Large intestine (tissue), 3 donors: ENCODE data around the gene IGSF8. TPM values are rescaled to one million over a fixed set of nuclear protein-coding genes. Genes with fewer than 3 reads are reported as not detected.
A peak's percentile ranks its signal among the peaks of the same experiment; 100 is the strongest.

Source experiments
- DNase-seq, 2 donors: peaks; one replicate each; pipeline versions ENCODE4 v3.0.0 to v3.0.0-alpha.2; 2013
- H3K27ac ChIP-seq: one replicate; pipeline ENCODE4 v1.5.1; 2013; ENCODE audit warnings: low read length
- H3K27me3 ChIP-seq: 2 replicates; pipeline ENCODE4 v1.6.1; 2013; ENCODE audit warnings: low read length; ENCODE audit not compliant: control insufficient read depth, insufficient read depth
- H3K36me3 ChIP-seq: 2 replicates; pipeline ENCODE4 v1.6.1; 2013; ENCODE audit warnings: low read length; ENCODE audit not compliant: control insufficient read depth, insufficient read depth
- H3K4me1 ChIP-seq: one replicate; pipeline ENCODE4 v1.6.1; 2013; ENCODE audit warnings: low read length; ENCODE audit not compliant: control insufficient read depth, insufficient read depth
- H3K4me3 ChIP-seq: one replicate; pipeline ENCODE4 v1.5.1; 2013; ENCODE audit warnings: low read length
- H3K9me3 ChIP-seq: one replicate; pipeline ENCODE4 v1.6.1; 2013; ENCODE audit warnings: mild to moderate bottlenecking, low read depth, low read length, moderate library complexity; ENCODE audit not compliant: control insufficient read depth
- WGBS: methylation state at CpG from one replicate; pipeline ENCODE4 v1.1.5; 2013; ENCODE audit warnings: low lambda C conversion rate; ENCODE audit not compliant: insufficient coverage; 5-methylcytosine and 5-hydroxymethylcytosine counted together
- polyA plus RNA-seq: library from polyadenylated mRNA; unstranded; fragments of 120-200 nt; gene quantifications from one replicate; pipeline ENCODE4 v1.2.1, GENCODE V29; 2013

The IGSF8 gene
- polyA plus RNA-seq, 1 donor = 31.0 TPM

DNA sequence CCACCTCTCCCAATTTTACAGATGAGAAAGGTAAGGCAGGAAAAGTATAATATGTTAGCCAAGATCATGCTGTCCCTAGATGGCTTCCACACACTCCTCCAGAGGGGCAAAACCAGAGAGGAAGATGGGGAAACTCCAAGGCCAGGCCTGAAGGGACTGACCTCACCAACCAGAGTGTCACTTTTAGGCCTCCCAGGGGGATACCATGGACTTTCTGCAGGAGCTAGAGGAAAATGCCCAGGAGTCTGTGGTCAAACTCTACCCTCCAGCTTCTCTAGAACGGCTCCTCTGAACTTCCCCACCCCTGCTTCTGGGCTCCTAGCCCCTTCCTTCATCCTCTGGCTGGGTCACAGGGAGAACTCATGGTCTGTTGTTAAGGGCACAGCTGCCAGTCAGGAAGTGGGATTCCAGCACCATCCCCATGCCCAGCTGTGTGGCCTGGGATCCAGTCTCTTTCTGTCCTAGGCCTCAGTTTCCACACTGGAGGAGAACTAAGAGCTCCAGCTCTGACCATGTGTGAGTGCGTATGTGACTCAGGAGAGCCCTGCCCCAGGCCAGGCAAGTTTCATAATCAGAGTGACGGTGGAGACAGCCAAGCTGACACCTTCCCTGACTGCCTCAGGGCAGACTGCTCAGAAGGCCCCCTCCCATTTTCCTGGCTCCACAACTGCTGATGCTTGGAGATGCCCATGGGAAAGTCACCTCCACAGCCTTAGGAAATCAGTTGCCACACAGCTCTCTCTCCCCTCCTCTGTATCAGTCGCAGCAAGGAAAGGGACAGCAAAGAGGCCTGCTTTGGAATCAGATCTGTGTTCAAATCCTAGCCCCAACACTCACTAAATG is 1.9 kb downstream of the IGSF8 start:
- H3K27ac ChIP-seq = peak overlapping the region; percentile 22
- H3K27me3 ChIP-seq = no peaks in the 10 kb centered on the region
- no peak overlapping the region for H3K4me3 ChIP-seq
- 80% methylated on average over 1 of the region's 4 CpGs for WGBS
- no peaks in the 10 kb centered on the region for H3K9me3 ChIP-seq
- peaks cover 42% of the 10 kb centered on the region for H3K4me1 ChIP-seq
- peaks cover 27% of the 10 kb centered on the region for H3K36me3 ChIP-seq
- DNase-seq = peak; percentile 52 to 60

DNA sequence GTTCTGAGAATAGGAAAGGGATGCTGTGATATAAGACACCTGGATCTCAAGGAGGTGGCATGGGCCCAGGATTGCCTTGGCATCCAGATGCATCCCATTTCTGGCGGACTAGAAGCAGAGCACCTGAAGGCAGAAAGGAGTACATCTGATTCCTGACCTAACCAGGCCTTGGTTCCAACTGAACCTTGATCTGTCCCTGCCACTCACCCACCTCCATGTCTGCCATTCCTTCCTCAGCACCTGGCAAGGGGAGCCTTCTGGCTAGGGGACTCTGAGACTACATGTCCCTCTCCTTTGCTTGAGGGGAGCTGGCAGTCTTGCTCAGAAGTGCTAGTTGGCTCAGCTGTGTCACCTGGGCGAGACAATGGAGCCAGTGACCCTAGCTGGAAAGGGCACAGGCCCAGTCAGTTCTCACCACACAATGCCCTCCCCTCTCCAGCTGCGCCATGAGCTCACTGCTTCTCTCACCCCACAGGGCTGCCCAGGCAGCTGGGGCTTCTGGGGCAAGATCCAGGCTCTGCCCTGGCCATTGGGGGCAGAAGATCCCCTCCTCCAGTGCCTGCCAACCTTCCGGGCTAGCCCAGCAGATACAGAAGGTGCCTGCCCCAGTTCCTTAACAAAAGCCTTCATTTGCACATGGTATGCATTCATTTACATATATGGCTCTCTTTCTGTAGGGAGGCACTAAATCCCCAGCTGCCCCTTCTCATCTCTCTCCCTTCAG is 2.9 kb downstream of the IGSF8 start:
- peaks cover 35% of the 10 kb centered on the region for H3K36me3 ChIP-seq
- no peak overlapping the region for H3K4me3 ChIP-seq
- WGBS = no CpG with 5 or more reads among the region's 4 CpGs
- H3K4me1 ChIP-seq = peaks cover 38% of the 10 kb centered on the region
- no peak for DNase-seq
- H3K27ac ChIP-seq = no peak overlapping the region
- H3K9me3 ChIP-seq = no peaks in the 10 kb centered on the region
- H3K27me3 ChIP-seq = no peaks in the 10 kb centered on the region

DNA sequence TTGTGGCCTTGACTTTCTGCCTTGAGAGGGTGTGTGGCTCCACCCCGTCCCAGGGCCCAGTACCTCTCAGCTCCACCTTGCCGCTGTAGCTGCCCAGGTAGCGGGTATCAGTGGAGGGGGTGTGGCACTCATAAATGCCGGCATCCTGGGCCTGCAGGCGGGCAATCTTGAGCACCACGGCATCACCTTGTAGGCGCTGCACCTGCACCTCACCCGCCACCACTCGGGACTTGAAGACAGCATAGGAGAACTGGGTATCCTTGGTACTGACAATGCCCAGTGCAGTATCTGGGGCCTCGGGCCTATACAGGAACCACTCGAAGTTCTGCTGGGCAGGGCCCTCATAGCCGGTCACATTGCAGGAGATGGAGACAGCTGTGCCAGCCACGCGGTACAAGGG is 3.6 kb downstream of the IGSF8 start:
- no peak overlapping the region for H3K4me3 ChIP-seq
- H3K9me3 ChIP-seq = no peaks in the 10 kb centered on the region
- H3K36me3 ChIP-seq = peaks cover 39% of the 10 kb centered on the region
- H3K27me3 ChIP-seq = no peaks in the 10 kb centered on the region
- no peak for DNase-seq
- H3K27ac ChIP-seq = no peak overlapping the region
- H3K4me1 ChIP-seq = peaks cover 38% of the 10 kb centered on the region
- WGBS = no CpG with 5 or more reads among the region's 14 CpGs

DNA sequence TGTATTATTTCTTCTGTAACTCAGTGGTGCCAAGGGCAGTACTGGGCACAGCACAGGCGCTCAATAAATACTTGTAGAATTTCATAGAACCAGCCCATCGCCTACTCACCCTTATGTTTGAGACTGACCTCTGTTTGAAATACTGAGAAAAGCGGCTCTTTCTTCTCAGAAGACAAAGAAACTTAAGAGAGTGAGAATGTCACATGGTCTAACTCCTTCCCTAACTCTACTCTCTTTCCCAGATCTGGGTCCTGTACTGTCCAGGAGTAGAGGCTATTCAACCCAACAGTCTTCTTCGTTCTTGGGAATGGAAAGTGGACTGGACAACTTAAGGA is 4.2 kb downstream of the IGSF8 start:
- no CpG with 5 or more reads among the region's 4 CpGs for WGBS
- DNase-seq = no peak
- H3K36me3 ChIP-seq = peaks cover 41% of the 10 kb centered on the region
- no peak overlapping the region for H3K27ac ChIP-seq
- H3K27me3 ChIP-seq = no peaks in the 10 kb centered on the region
- no peak overlapping the region for H3K4me3 ChIP-seq
- no peaks in the 10 kb centered on the region for H3K9me3 ChIP-seq
- peaks cover 36% of the 10 kb centered on the region for H3K4me1 ChIP-seq

DNA sequence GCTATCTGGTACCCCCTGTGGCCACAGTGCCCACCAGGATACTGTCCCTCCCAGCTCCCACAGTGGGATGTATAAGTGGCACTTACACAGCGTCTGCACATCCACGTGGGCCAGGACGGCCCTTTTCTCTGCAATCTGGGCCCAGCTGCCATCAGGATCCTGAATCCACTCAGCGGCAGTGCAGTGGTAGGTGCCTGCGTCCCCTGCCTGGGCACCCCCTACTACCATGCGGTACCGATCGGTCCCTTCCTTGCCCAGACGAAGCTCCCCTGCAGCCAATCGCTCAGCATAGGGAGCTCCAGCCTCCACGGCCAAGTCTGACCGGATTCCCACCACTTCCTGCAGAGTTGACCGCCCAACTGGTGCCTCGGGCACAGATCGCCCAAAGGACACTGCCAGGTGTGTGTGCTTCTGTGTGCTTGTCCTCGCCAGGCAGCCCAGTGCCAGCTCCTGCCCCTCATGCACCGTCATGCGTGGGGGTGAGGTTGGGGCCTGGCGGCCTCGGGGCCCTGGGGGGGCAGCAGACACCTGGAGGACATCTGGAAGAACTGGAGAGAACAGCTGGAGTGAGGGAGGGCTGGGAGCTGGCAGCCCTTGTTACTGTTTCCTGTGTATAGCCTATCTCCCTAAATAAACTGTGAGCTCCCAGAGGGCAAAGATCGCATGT is 4.7 kb downstream of the IGSF8 start:
- H3K27ac ChIP-seq = no peak overlapping the region
- no peaks in the 10 kb centered on the region for H3K27me3 ChIP-seq

DNA sequence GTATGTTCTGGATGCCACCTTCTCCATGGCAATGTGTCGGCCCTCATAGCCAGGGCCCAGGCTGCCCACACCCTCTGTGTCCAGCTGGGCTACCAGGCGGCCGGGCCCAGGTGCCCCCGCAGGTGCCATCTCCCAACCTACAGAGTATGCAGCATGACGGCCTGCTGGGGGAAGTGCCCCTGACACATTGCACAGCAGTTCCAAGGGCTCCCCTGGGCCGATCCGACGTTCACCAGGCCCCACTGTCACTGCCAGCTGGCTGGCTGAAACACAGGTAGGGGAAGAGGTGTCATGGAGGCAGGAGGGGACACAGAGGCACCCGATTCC is 5.4 kb downstream of the IGSF8 start:
- no peak overlapping the region for H3K27ac ChIP-seq
- H3K4me1 ChIP-seq = peaks cover 35% of the 10 kb centered on the region
- no peaks in the 10 kb centered on the region for H3K27me3 ChIP-seq
- no peaks in the 10 kb centered on the region for H3K9me3 ChIP-seq
- no CpG with 5 or more reads among the region's 9 CpGs for WGBS
- no peak for DNase-seq
- H3K36me3 ChIP-seq = peaks cover 51% of the 10 kb centered on the region
- no peak overlapping the region for H3K4me3 ChIP-seq

More for the DNA sequence above, 4.7 kb downstream of the IGSF8 start:
- WGBS = no CpG with 5 or more reads among the region's 21 CpGs
- no peaks in the 10 kb centered on the region for H3K9me3 ChIP-seq
- peaks cover 35% of the 10 kb centered on the region for H3K4me1 ChIP-seq
- peak in 1 of 2 donors; percentile 58 for DNase-seq
- peaks cover 46% of the 10 kb centered on the region for H3K36me3 ChIP-seq
- H3K4me3 ChIP-seq = no peak overlapping the region

DNA sequence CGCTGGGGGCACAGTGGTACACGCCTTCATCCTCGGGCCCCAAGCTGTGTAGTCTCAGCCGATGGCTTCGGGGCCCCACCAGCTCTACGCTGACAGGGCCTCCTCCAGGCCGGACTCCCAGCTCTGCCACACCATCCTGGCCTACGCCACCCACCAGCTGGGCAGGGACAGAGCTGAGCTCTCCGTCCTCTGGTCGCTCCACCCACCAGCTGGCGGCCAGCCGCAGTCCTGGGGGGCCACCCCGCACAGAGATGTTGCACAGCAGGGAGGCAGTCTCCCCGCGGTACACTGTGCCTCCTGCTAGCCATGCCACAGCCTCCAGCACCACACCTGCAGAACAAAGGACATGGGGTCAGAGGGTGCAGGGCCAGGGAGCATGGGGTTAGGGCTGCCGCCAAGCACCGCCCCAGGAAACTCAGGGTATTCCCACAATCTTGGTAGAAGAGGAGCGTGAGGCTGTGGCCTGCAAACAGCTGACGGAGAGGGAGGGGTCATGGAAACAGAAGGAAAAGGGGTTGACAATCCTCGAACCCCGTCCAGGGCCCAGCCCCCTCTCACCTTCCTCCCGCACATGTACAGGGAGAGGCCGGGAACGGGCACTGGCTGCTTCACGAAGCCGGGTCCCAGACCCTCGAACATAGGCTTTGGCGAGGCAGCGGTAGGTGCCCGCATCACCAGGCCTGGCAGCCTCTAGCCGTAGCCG is 5.9 kb downstream of the IGSF8 start:
- peaks cover 51% of the 10 kb centered on the region for H3K36me3 ChIP-seq
- no peak overlapping the region for H3K27ac ChIP-seq
- WGBS = no CpG with 5 or more reads among the region's 32 CpGs
- H3K4me3 ChIP-seq = no peak overlapping the region
- no peaks in the 10 kb centered on the region for H3K27me3 ChIP-seq
- no peaks in the 10 kb centered on the region for H3K9me3 ChIP-seq
- H3K4me1 ChIP-seq = peaks cover 32% of the 10 kb centered on the region
- DNase-seq = no peak

DNA sequence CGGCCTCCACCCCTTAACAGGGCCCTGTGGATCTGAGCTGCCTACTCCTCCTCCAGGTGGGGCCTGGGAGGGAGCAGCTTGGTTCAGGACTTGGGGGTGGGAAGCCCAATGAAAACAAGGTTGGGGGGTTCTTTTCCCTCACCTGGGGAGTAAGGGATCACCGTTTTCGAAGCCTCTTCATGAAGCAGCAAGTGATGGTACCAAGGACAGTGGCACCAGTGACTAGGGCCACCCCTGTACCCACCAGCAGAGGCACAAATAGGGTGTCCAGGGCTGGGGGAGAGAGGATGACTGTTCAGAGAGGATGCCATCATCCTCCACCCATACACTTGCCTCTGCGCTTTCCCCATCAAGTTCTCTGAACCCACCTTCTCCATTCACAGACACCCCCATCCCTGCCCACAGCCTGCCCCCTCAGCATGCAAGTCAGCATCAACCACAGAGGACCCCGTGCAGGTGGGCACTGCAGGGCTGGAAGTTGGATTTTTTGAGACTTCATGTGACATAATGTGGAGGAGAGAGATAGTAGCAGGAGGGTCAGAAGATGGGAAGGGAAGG is 6.7 kb downstream of the IGSF8 start:
- H3K4me1 ChIP-seq = peaks cover 24% of the 10 kb centered on the region
- H3K27ac ChIP-seq = no peak overlapping the region
- H3K4me3 ChIP-seq = no peak overlapping the region
- H3K36me3 ChIP-seq = peaks cover 54% of the 10 kb centered on the region
- no peak for DNase-seq
- WGBS = no CpG with 5 or more reads among the region's 5 CpGs
- no peaks in the 10 kb centered on the region for H3K27me3 ChIP-seq
- H3K9me3 ChIP-seq = no peaks in the 10 kb centered on the region

DNA sequence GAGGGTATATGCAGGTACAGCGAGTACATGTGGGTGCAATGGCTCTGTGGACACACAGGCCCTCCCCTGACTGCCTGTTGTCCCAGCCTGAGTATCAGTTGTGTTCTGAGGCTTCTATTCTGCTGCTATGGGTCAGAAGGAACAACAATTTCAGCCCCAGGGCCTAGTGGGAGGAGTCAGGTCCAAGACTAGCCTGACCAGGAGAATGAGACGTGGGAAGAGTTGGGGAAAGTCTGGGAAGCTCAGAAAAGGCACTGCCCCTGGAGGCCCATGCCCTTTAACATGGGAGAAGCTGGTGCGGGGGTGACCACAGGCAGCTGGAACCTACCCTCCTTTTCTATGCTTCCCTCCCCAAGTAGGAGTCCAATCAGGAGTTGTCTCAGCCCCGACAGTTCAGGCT is 7.7 kb downstream of the IGSF8 start:
- Histone ChIP-seq H3K27me3 (no peaks in the 10 kb centered on the region), H3K4me3 (no peak overlapping the region), H3K27ac (no peak overlapping the region), H3K9me3 (no peaks in the 10 kb centered on the region), H3K36me3 (peaks cover 57% of the 10 kb centered on the region), H3K4me1 (peaks cover 17% of the 10 kb centered on the region)
- no CpG with 5 or more reads among the region's 4 CpGs for WGBS
- DNase-seq = no peak

DNA sequence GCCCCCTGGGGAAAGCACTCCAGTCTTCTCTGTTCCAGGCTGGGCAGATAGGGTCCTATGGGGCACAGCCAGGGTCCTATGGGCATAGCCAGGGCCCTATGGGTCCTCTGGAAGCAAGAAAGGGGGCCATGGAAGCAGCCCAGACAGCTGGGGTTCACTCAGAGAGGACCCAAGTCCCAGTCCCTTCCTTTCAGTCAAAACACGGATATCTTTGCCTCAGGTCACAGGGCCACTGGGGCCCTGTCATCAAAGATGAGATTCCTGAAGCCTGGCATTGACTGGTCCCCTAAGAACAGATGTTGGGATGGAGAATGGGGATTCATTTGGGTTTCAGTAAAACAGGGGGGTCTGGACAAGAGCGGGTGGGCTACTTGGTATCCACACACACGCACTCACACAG is 8.5 kb downstream of the IGSF8 start:
- Histone ChIP-seq H3K9me3 (no peaks in the 10 kb centered on the region), H3K27ac (no peak overlapping the region), H3K4me3 (no peak overlapping the region), H3K27me3 (no peaks in the 10 kb centered on the region), H3K4me1 (peaks cover 11% of the 10 kb centered on the region), H3K36me3 (peaks cover 56% of the 10 kb centered on the region)
- no CpG with 5 or more reads among the region's 3 CpGs for WGBS
- DNase-seq = no peak
